HepG2 (cell line): ENCODE measurements around the gene CNEP1R1. TPM values are rescaled to one million over a fixed set of nuclear protein-coding genes. Genes with fewer than 3 reads are reported as not detected.

Experiments used
- AGO1 ChIP-seq: fragments of 200-400 bp; formaldehyde crosslinking; IDR thresholded peaks from 2 replicates; pipeline ENCODE4 v1.6.1; 2017; ENCODE audit warnings: mild to moderate bottlenecking, low read depth, low read length, moderate library complexity; ENCODE audit not compliant: poor library complexity, severe bottlenecking
- FOXP1 ChIP-seq, 2 experiments: fragments of 450-650 bp in 1 of 2; IDR thresholded peaks; 2 replicates each; pipeline ENCODE4 v1.6.1; 2017 to 2018; ENCODE audit warnings: antibody characterized with exemption in 1 of 2
- HMGXB4 ChIP-seq, 2 experiments: sonication (generic) in 1 of 2; formaldehyde crosslinking in 1 of 2; IDR thresholded peaks; 2 replicates each; pipeline versions ENCODE4 v1.4.0 to v1.6.1; 2018 to 2020; ENCODE audit warnings: missing genetic modification reagents in 2 of 2, borderline replicate concordance in 1 of 2, low read depth in 1 of 2, mild to moderate bottlenecking in 1 of 2, missing biosample characterization in 1 of 2
- IRF2 ChIP-seq: IDR thresholded peaks from 2 replicates; pipeline ENCODE4 v1.6.1; 2018; ENCODE audit warnings: missing genetic modification reagents, missing compliant biosample characterization
- KLF9 ChIP-seq: IDR thresholded peaks from 2 replicates; pipeline ENCODE4 v1.6.1; 2016; ENCODE audit warnings: low read depth
- MIXL1 ChIP-seq: IDR thresholded peaks from 2 replicates; pipeline ENCODE4 v1.6.1; 2016
- NFRKB ChIP-seq: fragments of 450-650 bp; IDR thresholded peaks from 2 replicates; pipeline ENCODE4 v1.6.1; 2017
- PATZ1 ChIP-seq: sonication (generic); formaldehyde crosslinking; IDR thresholded peaks from 2 replicates; pipeline ENCODE4 v1.4.0; 2020; ENCODE audit warnings: missing genetic modification reagents
- PRMT3 ChIP-seq: sonication (generic); formaldehyde crosslinking; IDR thresholded peaks from 2 replicates; pipeline ENCODE4 v1.8.1; 2022; ENCODE audit warnings: low read depth, mild to moderate bottlenecking, moderate library complexity, missing genetic modification reagents, borderline replicate concordance
- RFX3 ChIP-seq: IDR thresholded peaks from 2 replicates; pipeline ENCODE4 v1.6.1; 2016; ENCODE audit warnings: missing biosample characterization, missing genetic modification reagents
- TBX2 ChIP-seq: sonication (generic); formaldehyde crosslinking; IDR thresholded peaks from 2 replicates; pipeline ENCODE4 v1.5.0; 2020; ENCODE audit warnings: missing genetic modification reagents, mild to moderate bottlenecking, borderline replicate concordance
- ZBTB20 ChIP-seq: sonication (generic); formaldehyde crosslinking; IDR thresholded peaks from 2 replicates; pipeline ENCODE4 v1.8.1; 2023; ENCODE audit warnings: missing genetic modification reagents, low read depth, mild to moderate bottlenecking, borderline replicate concordance
- ZBTB8A ChIP-seq: sonication (generic); formaldehyde crosslinking; IDR thresholded peaks from 2 replicates; pipeline ENCODE4 v1.4.0; 2020; ENCODE audit warnings: mild to moderate bottlenecking, low read depth, missing genetic modification reagents, borderline replicate concordance
- ZGPAT ChIP-seq: IDR thresholded peaks from 2 replicates; pipeline ENCODE4 v1.6.1; 2016; ENCODE audit warnings: mild to moderate bottlenecking
- ZNF605 ChIP-seq: sonication (generic); formaldehyde crosslinking; IDR thresholded peaks from 2 replicates; pipeline ENCODE4 v1.8.0; 2022; ENCODE audit warnings: mild to moderate bottlenecking, missing genetic modification reagents
- ZNF607 ChIP-seq: sonication (generic); formaldehyde crosslinking; IDR thresholded peaks from 2 replicates; pipeline ENCODE4 v1.5.1; 2020; ENCODE audit warnings: missing genetic modification reagents, mild to moderate bottlenecking, borderline replicate concordance
- ZNF646 ChIP-seq: sonication (generic); formaldehyde crosslinking; IDR thresholded peaks from 2 replicates; pipeline ENCODE4 v1.9.0; 2021; ENCODE audit warnings: mild to moderate bottlenecking, missing genetic modification reagents
- ZSCAN31 ChIP-seq: sonication (generic); formaldehyde crosslinking; IDR thresholded peaks from 2 replicates; pipeline ENCODE4 v1.5.0; 2020; ENCODE audit warnings: low read depth, mild to moderate bottlenecking, missing genetic modification reagents
- polyA plus RNA-seq, 8 experiments: library from polyadenylated mRNA; depleted of rRNA in 3 of 8; stranded (reverse) in 7 of 8; unstranded in 1 of 8; fragments of >200 nt; fragmentation: Illumina TruSeq in 4 of 8; extraction: Trizol in 4 of 8; gene quantifications; 2 replicates each; pipeline versions ENCODE4 v1.2.1 to v1.2.3, GENCODE V29; 2011 to 2016; ENCODE audit warnings: low read depth in 4 of 8, missing spikeins in 1 of 8, mixed read lengths in 1 of 8; ENCODE audit not compliant: insufficient read depth in 1 of 8
- total RNA-seq, 5 experiments: library from RNA; depleted of rRNA; stranded (reverse); fragments of >200 nt; fragmentation: Illumina TruSeq; extraction: Trizol; gene quantifications; 2 replicates each; pipeline ENCODE4 v1.2.3, GENCODE V29; 2016; ENCODE audit warnings: low read depth in 1 of 5

Gene CNEP1R1
- total and polyA plus RNA-seq, 2 of the 13 experiments (the other 11 are each of a cell fraction or from before 2014, with no cell fraction given), result 23.6 to 26.8 TPM

GRCh38 chr16:50035468-50035992 lies 10.5 kb downstream of the CNEP1R1 start (continued):
- TF ChIP-seq IRF2 (CRISPR knock-in tag), result 0 out of 2 replicates have a peak, but pooled peaks have one; percentile 43
- TF ChIP-seq PATZ1, result no peak
- no peak for TF ChIP-seq ZNF607 (CRISPR knock-in tag)
- TF ChIP-seq RFX3 (CRISPR knock-in tag), result no peak
- TF ChIP-seq ZNF605 (CRISPR knock-in tag), result no peak
- peak; percentile 73 for TF ChIP-seq ZBTB20
- no peak for TF ChIP-seq ZNF646
- TF ChIP-seq HMGXB4 (CRISPR knock-in tag; IDR thresholded peaks at IDR 0.05; ENCODE audit: borderline replicate concordance in 1 of 2, low read depth in 1 of 2), result no peak; a peak in 1 of 4 replicates
- TF ChIP-seq ZSCAN31, result no peak
- TF ChIP-seq TBX2, result 0 out of 2 replicates have a peak, but pooled peaks have one; percentile 38
- TF ChIP-seq PRMT3, result no peak
- TF ChIP-seq NFRKB, result no peak
- TF ChIP-seq ZBTB8A (CRISPR knock-in tag), result no peak
- TF ChIP-seq MIXL1 (CRISPR knock-in tag), result peak; percentile 85
- no peak for TF ChIP-seq KLF9 (CRISPR knock-in tag)
- peak; percentile 87 for TF ChIP-seq ZGPAT
- no peak for TF ChIP-seq FOXP1 (IDR thresholded peaks at IDR 0.05)
- peak; percentile 73; the same call in 1 of the 2 replicates for TF ChIP-seq FOXP1 (CRISPR knock-in tag; IDR thresholded peaks at IDR 0.05)
- no peak for TF ChIP-seq AGO1
